ENCODE data around the gene CARNS1.

The CARNS1 gene

DNA sequence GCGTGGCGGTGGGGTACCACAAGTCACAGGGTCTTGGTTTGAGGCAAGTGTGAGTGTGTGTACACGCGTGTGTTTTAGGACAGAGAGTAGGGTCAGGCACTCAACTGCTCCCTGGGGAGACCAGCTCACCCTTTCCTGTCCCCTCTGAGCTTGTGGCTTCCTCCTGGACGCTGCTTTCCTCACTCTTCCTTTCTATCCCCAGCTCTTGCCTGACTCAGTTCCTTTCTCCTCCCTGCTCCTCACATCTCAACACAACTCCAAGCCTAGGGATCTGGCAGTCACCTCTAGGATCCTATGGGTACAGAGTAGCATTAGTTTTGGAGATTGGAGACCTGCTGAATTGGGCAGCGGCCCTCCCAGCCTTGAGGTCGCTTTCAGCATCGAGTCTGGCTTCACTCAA is 46.2 kb upstream of the CARNS1 start:
- H3K4me3 ChIP-seq (ENCODE audit: low read length): no peak overlapping the region
- TF ChIP-seq, protein P1, sequence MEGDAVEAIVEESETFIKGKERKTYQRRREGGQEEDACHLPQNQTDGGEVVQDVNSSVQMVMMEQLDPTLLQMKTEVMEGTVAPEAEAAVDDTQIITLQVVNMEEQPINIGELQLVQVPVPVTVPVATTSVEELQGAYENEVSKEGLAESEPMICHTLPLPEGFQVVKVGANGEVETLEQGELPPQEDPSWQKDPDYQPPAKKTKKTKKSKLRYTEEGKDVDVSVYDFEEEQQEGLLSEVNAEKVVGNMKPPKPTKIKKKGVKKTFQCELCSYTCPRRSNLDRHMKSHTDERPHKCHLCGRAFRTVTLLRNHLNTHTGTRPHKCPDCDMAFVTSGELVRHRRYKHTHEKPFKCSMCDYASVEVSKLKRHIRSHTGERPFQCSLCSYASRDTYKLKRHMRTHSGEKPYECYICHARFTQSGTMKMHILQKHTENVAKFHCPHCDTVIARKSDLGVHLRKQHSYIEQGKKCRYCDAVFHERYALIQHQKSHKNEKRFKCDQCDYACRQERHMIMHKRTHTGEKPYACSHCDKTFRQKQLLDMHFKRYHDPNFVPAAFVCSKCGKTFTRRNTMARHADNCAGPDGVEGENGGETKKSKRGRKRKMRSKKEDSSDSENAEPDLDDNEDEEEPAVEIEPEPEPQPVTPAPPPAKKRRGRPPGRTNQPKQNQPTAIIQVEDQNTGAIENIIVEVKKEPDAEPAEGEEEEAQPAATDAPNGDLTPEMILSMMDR (conservative IDR thresholded peaks at IDR 0.05; ENCODE audit: low read length): no peak
- DNase-seq (ENCODE audit: low read depth): no peak

DNA sequence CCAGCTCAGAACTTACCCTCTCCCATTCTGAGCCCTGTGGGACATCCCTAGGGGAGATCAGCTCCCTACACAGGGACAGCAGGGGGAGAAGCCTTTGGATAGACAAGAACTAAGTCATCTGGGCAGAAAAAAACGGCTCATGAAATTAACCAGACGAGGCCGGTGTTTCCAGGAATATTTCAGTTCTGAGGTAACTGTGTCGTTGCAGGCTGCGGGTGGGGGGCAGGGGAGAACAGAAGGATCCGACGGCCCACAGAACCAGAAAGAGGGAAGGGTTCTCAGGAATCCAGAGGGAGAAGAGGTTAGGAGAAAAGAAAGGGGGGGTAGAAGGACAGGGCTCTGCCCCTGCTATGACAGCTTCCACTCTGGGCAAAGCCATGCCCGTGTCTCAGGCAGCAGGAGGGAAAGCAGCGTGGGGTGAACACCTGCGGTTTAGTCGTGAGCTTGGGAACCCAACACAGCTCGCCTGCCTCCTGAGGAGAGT is 45.6 kb upstream of the CARNS1 start:
- peak overlapping the region; percentile 12; the same call in 1 of the 2 replicates for H3K4me3 ChIP-seq (ENCODE audit: low read length)
- TF ChIP-seq, protein P1 (conservative IDR thresholded peaks at IDR 0.05; ENCODE audit: low read length): no peak
- DNase-seq (ENCODE audit: low read depth): no peak

DNA sequence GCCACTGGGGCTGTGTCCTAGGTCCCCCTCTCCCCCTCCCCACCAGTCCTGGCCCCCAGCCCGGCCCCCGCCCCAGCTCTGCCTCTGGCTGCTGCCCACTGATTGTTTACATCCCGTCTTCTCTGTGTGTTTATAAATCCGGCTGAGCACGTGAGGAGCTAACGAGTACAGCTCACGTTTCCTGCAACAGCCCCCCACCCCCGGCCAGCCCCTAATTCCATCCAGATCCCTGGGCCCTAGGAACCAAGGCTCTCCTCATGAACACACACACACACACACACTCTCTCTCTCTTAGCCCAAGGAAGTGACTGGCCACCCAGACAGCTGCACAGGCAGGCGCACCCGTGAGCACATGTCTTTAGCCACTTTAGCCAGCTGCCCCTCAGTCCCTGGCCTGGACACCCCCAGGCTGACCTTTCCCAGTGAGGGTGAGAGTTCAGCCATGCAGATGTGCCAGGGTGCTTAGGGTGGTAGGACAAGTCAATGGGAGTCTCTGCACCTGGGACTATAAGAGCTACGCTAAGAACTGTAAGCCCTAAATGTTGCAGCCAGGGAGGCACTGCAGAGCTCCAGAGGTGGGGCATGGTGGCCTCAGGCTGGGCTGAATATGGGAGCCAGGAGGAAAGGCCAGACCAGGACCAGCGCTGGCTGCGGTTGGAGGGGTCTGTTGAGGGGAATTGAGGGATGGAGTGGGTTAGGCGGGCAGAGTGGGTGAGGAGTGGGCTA is 45.0 kb upstream of the CARNS1 start:
- TF ChIP-seq, protein P1 (conservative IDR thresholded peaks at IDR 0.05; ENCODE audit: low read length): no peak
- no peak for DNase-seq (ENCODE audit: low read depth)
- H3K4me3 ChIP-seq (ENCODE audit: low read length): peak overlapping the region; percentile 73

DNA sequence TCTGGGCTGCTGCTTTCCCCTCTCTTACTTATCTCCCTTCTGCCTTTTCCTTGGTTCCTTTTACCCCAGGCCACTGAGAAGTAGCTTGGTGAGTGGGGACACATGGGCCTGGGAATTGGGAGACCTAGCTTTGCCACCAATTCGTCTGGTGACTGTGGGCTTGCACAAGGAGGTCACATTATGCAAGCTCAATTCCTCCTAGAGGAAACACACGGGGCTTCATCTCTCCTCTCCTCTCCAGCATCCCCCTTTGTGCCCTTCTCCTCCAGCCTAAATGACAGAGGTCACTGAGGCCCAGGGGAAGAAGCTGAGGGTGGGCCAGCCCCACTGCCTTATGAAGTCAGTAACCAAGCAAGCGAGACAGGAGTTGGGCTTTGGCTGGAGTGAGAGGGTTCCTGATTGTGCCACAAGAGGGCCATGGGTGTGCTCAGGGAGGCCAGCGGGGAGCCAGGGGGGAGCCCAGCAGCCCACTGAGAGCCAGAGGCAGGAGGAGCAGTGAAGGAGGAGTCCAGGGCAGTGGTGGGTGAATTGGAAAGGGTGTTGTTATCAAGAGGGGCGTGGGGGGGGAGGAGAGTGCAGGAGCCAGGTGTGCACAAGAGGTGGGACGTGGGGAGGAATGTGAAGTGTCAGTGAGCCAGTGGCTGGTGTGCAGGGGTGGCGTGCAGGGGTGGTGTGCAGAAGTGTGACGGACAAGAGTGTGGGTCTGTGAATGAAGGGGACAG is 44.1 kb upstream of the CARNS1 start:
- peak overlapping the region; percentile 73 for H3K4me3 ChIP-seq (ENCODE audit: low read length)
- TF ChIP-seq, protein P1 (conservative IDR thresholded peaks at IDR 0.05; ENCODE audit: low read length): peak; percentile 65

DNA sequence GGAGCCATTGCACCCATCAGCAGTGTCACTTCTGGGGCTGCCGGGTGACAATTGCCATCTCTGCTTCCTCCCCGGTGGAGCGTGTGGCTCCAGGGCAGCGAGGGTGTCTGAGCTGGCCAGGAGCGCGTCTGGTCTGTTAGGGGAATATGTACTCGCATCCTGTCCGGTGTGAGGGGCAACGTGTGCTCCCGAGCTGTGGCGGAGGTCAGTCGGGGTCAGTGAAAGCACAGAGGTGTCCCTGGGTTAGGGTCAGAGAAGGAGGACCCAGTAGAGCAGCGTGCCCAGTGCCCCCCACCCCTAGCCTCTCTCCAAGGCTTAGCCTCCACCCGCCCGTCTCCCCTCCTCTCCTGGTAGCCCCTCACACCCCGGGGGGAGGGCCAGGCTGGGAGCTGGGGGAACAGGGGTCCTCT is 43.6 kb upstream of the CARNS1 start:
- TF ChIP-seq, protein P1 (conservative IDR thresholded peaks at IDR 0.05; ENCODE audit: low read length): no peak
- no peak for DNase-seq (ENCODE audit: low read depth)
- peak overlapping the region; percentile 73 for H3K4me3 ChIP-seq (ENCODE audit: low read length)

More for the DNA sequence above, 44.1 kb upstream of the CARNS1 start:
- DNase-seq (ENCODE audit: low read depth): peak; percentile 59

DNA sequence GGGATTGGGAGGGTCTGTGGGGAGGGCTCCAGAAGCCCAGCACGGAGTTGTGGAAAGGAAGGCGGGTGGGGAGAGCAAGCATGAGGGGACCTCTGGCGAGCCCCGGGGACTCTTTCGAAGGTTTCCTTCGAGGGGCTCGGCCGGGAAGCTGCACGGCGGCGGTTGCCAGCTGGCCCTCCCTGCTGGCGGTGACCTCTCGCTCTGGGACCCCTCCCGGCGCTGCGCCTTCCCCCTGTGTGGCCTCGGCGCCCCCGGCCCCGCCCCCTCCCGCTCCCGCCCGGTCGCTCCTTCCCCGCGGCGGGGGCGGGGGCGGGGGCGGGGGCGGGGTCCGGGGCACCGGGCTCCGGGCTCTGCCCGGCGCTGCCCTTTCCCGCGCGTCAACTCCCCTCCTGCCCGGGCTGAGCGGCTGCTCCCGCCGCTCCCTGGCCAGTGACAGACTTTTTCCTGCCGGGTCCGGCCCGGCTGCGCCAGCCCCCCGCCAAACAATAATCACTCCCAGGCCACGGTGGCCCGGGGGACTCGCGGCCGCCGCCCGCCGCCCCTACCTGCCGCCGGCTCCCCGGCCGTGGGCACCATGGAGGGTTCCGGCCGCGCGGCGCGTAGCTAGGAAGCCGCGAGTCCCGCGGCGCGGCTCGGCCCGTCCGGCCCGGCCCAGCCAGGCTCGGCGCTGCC is 43.0 kb upstream of the CARNS1 start:
- peak overlapping the region; percentile 73 for H3K4me3 ChIP-seq (ENCODE audit: low read length)
- TF ChIP-seq, protein P1 (conservative IDR thresholded peaks at IDR 0.05; ENCODE audit: low read length): no peak
- no peak for DNase-seq (ENCODE audit: low read depth)
